GM23338 (cell line): ENCODE measurements around the gene ADPRHL1. TPM values are rescaled to one million over a fixed set of nuclear protein-coding genes. Genes with fewer than 3 reads are reported as not detected.

Source experiments
- ATAC-seq: fragments of 200-7000 bp; cut with Tn5 transposase; 3 replicates; pipeline ENCODE4 v1.9.1; 2020
- DNase-seq: peaks from one replicate; pipeline ENCODE4 v3.0.0-alpha.2; 2015; ENCODE audit warnings: low spot score
- H2AFZ ChIP-seq: fragments of 200-600 bp; sonication (generic); 2 replicates; pipeline ENCODE4 v1.8.0; 2016; ENCODE audit warnings: antibody characterized with exemption, mild to moderate bottlenecking, moderate library complexity
- H3F3A ChIP-seq: fragments of 200-600 bp; sonication (generic); replicated peaks from 2 replicates; pipeline ENCODE4 v1.8.0; 2017; ENCODE audit warnings: antibody characterized with exemption, mixed run types, low read depth
- H3K27ac ChIP-seq: fragments of 200-600 bp; sonication (generic); 2 replicates; pipeline ENCODE4 v1.6.1; 2016; ENCODE audit warnings: low read depth
- H3K27me3 ChIP-seq: fragments of 200-600 bp; sonication (generic); 2 replicates; pipeline ENCODE4 v1.8.0; 2016; ENCODE audit warnings: mild to moderate bottlenecking, mixed run types, moderate library complexity; ENCODE audit not compliant: insufficient read depth
- H3K36me3 ChIP-seq: fragments of 200-600 bp; sonication (generic); 2 replicates; pipeline ENCODE4 v1.8.0; 2016; ENCODE audit warnings: mild to moderate bottlenecking; ENCODE audit not compliant: insufficient read depth
- H3K4me1 ChIP-seq: fragments of 200-600 bp; sonication (generic); 2 replicates; pipeline ENCODE4 v1.8.0; 2016; ENCODE audit warnings: mild to moderate bottlenecking, moderate library complexity; ENCODE audit not compliant: insufficient read depth
- H3K4me2 ChIP-seq: fragments of 200-600 bp; sonication (generic); 2 replicates; pipeline ENCODE4 v1.7.1; 2017; ENCODE audit warnings: mixed run types
- H3K4me3 ChIP-seq: fragments of 200-600 bp; sonication (generic); 2 replicates; pipeline ENCODE4 v1.6.1; 2016; ENCODE audit warnings: mixed run types
- H3K79me2 ChIP-seq: fragments of 200-600 bp; sonication (generic); replicated peaks from 2 replicates; pipeline ENCODE4 v1.8.0; 2017; ENCODE audit warnings: mild to moderate bottlenecking; ENCODE audit not compliant: insufficient read depth
- H3K9me2 ChIP-seq: fragments of 200-600 bp; sonication (generic); 2 replicates; pipeline ENCODE4 v1.8.0; 2017; ENCODE audit not compliant: insufficient read depth
- H4K20me1 ChIP-seq: fragments of 200-600 bp; sonication (generic); replicated peaks from 2 replicates; pipeline ENCODE4 v1.8.0; 2017; ENCODE audit warnings: mild to moderate bottlenecking; ENCODE audit not compliant: insufficient read depth
- H3K27ac Mint-ChIP-seq: 2 replicates; pipeline ENCODE4 v1.8.0; 2020; ENCODE audit warnings: inconsistent platforms, mild to moderate bottlenecking, moderate library complexity, mixed read lengths
- H3K27me3 Mint-ChIP-seq: 3 replicates; pipeline ENCODE4 v1.8.0; 2022; ENCODE audit warnings: low read depth, mild to moderate bottlenecking, moderate library complexity, mixed read lengths, inconsistent platforms; ENCODE audit not compliant: insufficient read depth, poor library complexity
- H3K36me3 Mint-ChIP-seq: 3 replicates; pipeline ENCODE4 v1.8.0; 2021; ENCODE audit warnings: low read depth, mild to moderate bottlenecking, inconsistent platforms, moderate library complexity, mixed read lengths
- H3K4me1 Mint-ChIP-seq: 3 replicates; pipeline ENCODE4 v1.8.0; 2020; ENCODE audit warnings: mild to moderate bottlenecking, inconsistent platforms, mixed read lengths
- H3K4me3 Mint-ChIP-seq: 3 replicates; pipeline ENCODE4 v1.8.0; 2021; ENCODE audit warnings: moderate library complexity, mild to moderate bottlenecking, inconsistent platforms, mixed read lengths
- H3K9me3 Mint-ChIP-seq: 3 replicates; pipeline ENCODE4 v1.8.0; 2020; ENCODE audit warnings: moderate library complexity, mild to moderate bottlenecking, inconsistent platforms, mixed read lengths
- CREB1 ChIP-seq: fragments of 250-450 bp; sonication (Bioruptor Pico); IDR thresholded peaks from 2 replicates; pipeline ENCODE4 v1.5.0; 2020; ENCODE audit warnings: low read depth, mild to moderate bottlenecking, moderate library complexity
- CTCF ChIP-seq, 2 experiments: fragments of 200-600 bp in 1 of 2; sonication (generic) in 1 of 2; conservative IDR thresholded peaks; 2 replicates each; pipeline versions ENCODE4 v1.5.1 to v1.6.1; 2016 to 2017; ENCODE audit warnings: antibody characterized with exemption in 2 of 2, low read depth in 2 of 2, mild to moderate bottlenecking in 2 of 2, moderate library complexity in 1 of 2
- ETS1 ChIP-seq: IDR thresholded peaks from 2 replicates; pipeline ENCODE4 v1.6.1; 2016; ENCODE audit warnings: antibody characterized with exemption
- EZH2 ChIP-seq: fragments of 200-600 bp; sonication (generic); IDR thresholded peaks from one replicate; pipeline ENCODE4 v1.8.0; 2017; ENCODE audit warnings: antibody characterized with exemption, mild to moderate bottlenecking, low read depth; ENCODE audit not compliant: unreplicated experiment
- EZH2phosphoT487 ChIP-seq: fragments of 200-600 bp; sonication (generic); IDR thresholded peaks from one replicate; pipeline ENCODE4 v1.8.1; 2018; ENCODE audit warnings: antibody characterized with exemption; ENCODE audit not compliant: unreplicated experiment
- JUNB ChIP-seq: IDR thresholded peaks from one replicate; pipeline ENCODE4 v1.6.1; 2016; ENCODE audit warnings: antibody characterized with exemption; ENCODE audit not compliant: unreplicated experiment
- NANOG ChIP-seq: IDR thresholded peaks from 2 replicates; pipeline ENCODE4 v1.6.1; 2016; ENCODE audit warnings: antibody characterized with exemption, borderline replicate concordance
- POLR2AphosphoS5 ChIP-seq: IDR thresholded peaks from 2 replicates; pipeline ENCODE4 v1.6.1; 2016; ENCODE audit warnings: antibody characterized with exemption, low read depth
- REST ChIP-seq: IDR thresholded peaks from one replicate; pipeline ENCODE4 v1.6.1; 2018; ENCODE audit warnings: antibody characterized with exemption; ENCODE audit not compliant: unreplicated experiment
- STAT1 ChIP-seq: IDR thresholded peaks from one replicate; pipeline ENCODE4 v1.6.1; 2016; ENCODE audit warnings: antibody characterized with exemption; ENCODE audit not compliant: unreplicated experiment
- ZNF114 ChIP-seq: fragments of 250-450 bp; sonication (Bioruptor Pico); IDR thresholded peaks from 2 replicates; pipeline ENCODE4 v1.5.0; 2020; ENCODE audit warnings: mild to moderate bottlenecking, moderate library complexity
- ZNF331 ChIP-seq: fragments of 250-450 bp; sonication (Bioruptor Pico); IDR thresholded peaks from 2 replicates; pipeline ENCODE4 v1.5.0; 2020; ENCODE audit warnings: low read depth, mild to moderate bottlenecking, moderate library complexity
- ZNF462 ChIP-seq: fragments of 250-450 bp; sonication (Bioruptor Pico); IDR thresholded peaks from 2 replicates; pipeline ENCODE4 v1.5.0; 2020; ENCODE audit warnings: mild to moderate bottlenecking, moderate library complexity
- polyA plus RNA-seq: library from polyadenylated mRNA; unstranded; fragments of >200 nt; fragmentation: Nextera tagmentation; extraction: Ambion mirVana; gene quantifications from 2 replicates; pipeline ENCODE4 v1.2.1, GENCODE V29; 2016
- total RNA-seq: library from RNA; depleted of rRNA; stranded (reverse); fragments of >200 nt; shearing (Covaris generic); gene quantifications from 2 replicates; pipeline ENCODE4 v1.2.3, GENCODE V29; 2014

Gene ADPRHL1
- total and polyA plus RNA-seq, 2 experiments from 2014 or later: 0.80 to 1.0 TPM

GRCh38 chr13:113425941-113426590 lies 27.2 kb downstream of the ADPRHL1 start:
- Mint-ChIP-seq H3K36me3 (no peaks in the 10 kb centered on the region), H3K4me3 (no peak overlapping the region), H3K9me3 (no peaks in the 10 kb centered on the region), H3K4me1 (peaks cover 6% of the 10 kb centered on the region; the same call in 2 of the 3 replicates), H3K27ac (no peak overlapping the region), H3K27me3 (peaks cover 9% of the 10 kb centered on the region)
- Histone ChIP-seq H3F3A (0 out of 2 replicates have a peak, but pooled peaks cover 6% of the 10 kb centered on the region), H3K27ac (no peak overlapping the region), H3K79me2 (no peaks in the 10 kb centered on the region), H3K4me2 (no peak overlapping the region), H3K27me3 (no peaks in the 10 kb centered on the region), H3K4me3 (no peak overlapping the region), H3K9me2 (no peaks in the 10 kb centered on the region), H2AFZ (no peak overlapping the region), H4K20me1 (no peaks in the 10 kb centered on the region), H3K36me3 (no peaks in the 10 kb centered on the region), H3K4me1 (no peaks in the 10 kb centered on the region)
- ATAC-seq (no peak), DNase-seq (no peak)
- no peak for TF ChIP-seq CTCF (conservative IDR thresholded peaks at IDR 0.05; ENCODE audit: low read depth in 2 of 2)
- TF ChIP-seq REST: no peak
- no peak for TF ChIP-seq ZNF331 (CRISPR knock-in tag)
- no peak for TF ChIP-seq EZH2phosphoT487
- TF ChIP-seq POLR2AphosphoS5: no peak
- no peak for TF ChIP-seq CREB1 (CRISPR knock-in tag)
- no peak for TF ChIP-seq JUNB
- no peak for TF ChIP-seq ZNF462 (CRISPR knock-in tag)
- no peak for TF ChIP-seq EZH2
- TF ChIP-seq ETS1: no peak
- TF ChIP-seq STAT1: no peak
- TF ChIP-seq ZNF114 (CRISPR knock-in tag): no peak
- TF ChIP-seq NANOG: no peak
